Neural progenitor cell (in vitro differentiated cells): ENCODE measurements around the gene NTM. TPM values are rescaled to one million over a fixed set of nuclear protein-coding genes. Genes with fewer than 3 reads are reported as not detected.

Source experiments
- DNase-seq: peaks from one replicate; pipeline ENCODE4 v3.0.0-alpha.2; 2016; ENCODE audit warnings: low spot score
- H2AFZ ChIP-seq: fragments of 200-600 bp; sonication (generic); replicated peaks from 2 replicates; pipeline ENCODE4 v1.6.1; 2016; ENCODE audit warnings: antibody characterized with exemption
- H3F3A ChIP-seq: fragments of 200-600 bp; sonication (generic); 2 replicates; pipeline ENCODE4 v1.6.1; 2016; ENCODE audit warnings: antibody characterized with exemption, low read depth
- H3K27ac ChIP-seq: fragments of 200-600 bp; sonication (generic); 2 replicates; pipeline ENCODE4 v1.5.1; 2016; ENCODE audit warnings: mild to moderate bottlenecking
- H3K27me3 ChIP-seq: fragments of 200-600 bp; sonication (generic); 2 replicates; pipeline ENCODE4 v1.6.1; 2016; ENCODE audit warnings: mild to moderate bottlenecking, moderate library complexity
- H3K36me3 ChIP-seq: fragments of 200-600 bp; sonication (generic); 2 replicates; pipeline ENCODE4 v1.5.1; 2016
- H3K4me1 ChIP-seq: fragments of 200-600 bp; sonication (generic); 2 replicates; pipeline ENCODE4 v1.6.1; 2016; ENCODE audit warnings: mixed run types
- H3K4me2 ChIP-seq: fragments of 200-600 bp; sonication (generic); 2 replicates; pipeline ENCODE4 v1.6.1; 2016
- H3K4me3 ChIP-seq: fragments of 200-600 bp; sonication (generic); 2 replicates; pipeline ENCODE4 v1.5.1; 2016
- H3K79me2 ChIP-seq: fragments of 200-600 bp; sonication (generic); 2 replicates; pipeline ENCODE4 v1.6.1; 2016; ENCODE audit warnings: low read depth
- H3K9ac ChIP-seq: fragments of 200-600 bp; sonication (generic); 2 replicates; pipeline ENCODE4 v1.6.1; 2016
- H3K9me3 ChIP-seq: fragments of 200-600 bp; sonication (generic); 2 replicates; pipeline ENCODE4 v1.5.1; 2016; ENCODE audit warnings: low read depth
- H4K20me1 ChIP-seq: fragments of 200-600 bp; sonication (generic); 2 replicates; pipeline ENCODE4 v1.6.1; 2016; ENCODE audit warnings: low read depth
- H3K27ac Mint-ChIP-seq: 3 replicates; pipeline ENCODE4 v1.8.0; 2021; ENCODE audit warnings: mixed read lengths
- H3K27me3 Mint-ChIP-seq: 2 replicates; pipeline ENCODE4 v1.8.0; 2022; ENCODE audit warnings: low read depth, mild to moderate bottlenecking, inconsistent platforms, moderate library complexity, mixed read lengths; ENCODE audit not compliant: insufficient read depth
- H3K36me3 Mint-ChIP-seq: 3 replicates; pipeline ENCODE4 v1.8.0; 2021; ENCODE audit warnings: mixed read lengths
- H3K4me1 Mint-ChIP-seq: 3 replicates; pipeline ENCODE4 v1.8.0; 2021; ENCODE audit warnings: mixed read lengths
- H3K4me3 Mint-ChIP-seq: 3 replicates; pipeline ENCODE4 v1.8.0; 2021; ENCODE audit warnings: mild to moderate bottlenecking, moderate library complexity, mixed read lengths
- H3K9me3 Mint-ChIP-seq: 3 replicates; pipeline ENCODE4 v1.8.0; 2020; ENCODE audit warnings: mixed read lengths
- EZH2 ChIP-seq: fragments of 200-600 bp; sonication (generic); IDR thresholded peaks from 2 replicates; pipeline ENCODE4 v1.6.1; 2017; ENCODE audit warnings: antibody characterized with exemption, mild to moderate bottlenecking, moderate library complexity
- EZH2phosphoT487 ChIP-seq: fragments of 200-600 bp; sonication (generic); IDR thresholded peaks from 2 replicates; pipeline ENCODE4 v1.6.1; 2017; ENCODE audit warnings: antibody characterized with exemption
- total RNA-seq: library from RNA; depleted of rRNA; stranded (reverse); fragments of >200 nt; gene quantifications from 2 replicates; pipeline ENCODE4 v1.2.3, GENCODE V29; 2015; ENCODE audit warnings: low replicate concordance
- TF ChIP-seq, protein P1 (sequence below): fragments of 200-600 bp; sonication (generic); IDR thresholded peaks from 2 replicates; pipeline ENCODE4 v1.5.1; 2017; ENCODE audit warnings: antibody characterized with exemption, mild to moderate bottlenecking

Gene NTM
- total RNA-seq, 1 donor from 2014 or later: 4.3 TPM

DNA sequence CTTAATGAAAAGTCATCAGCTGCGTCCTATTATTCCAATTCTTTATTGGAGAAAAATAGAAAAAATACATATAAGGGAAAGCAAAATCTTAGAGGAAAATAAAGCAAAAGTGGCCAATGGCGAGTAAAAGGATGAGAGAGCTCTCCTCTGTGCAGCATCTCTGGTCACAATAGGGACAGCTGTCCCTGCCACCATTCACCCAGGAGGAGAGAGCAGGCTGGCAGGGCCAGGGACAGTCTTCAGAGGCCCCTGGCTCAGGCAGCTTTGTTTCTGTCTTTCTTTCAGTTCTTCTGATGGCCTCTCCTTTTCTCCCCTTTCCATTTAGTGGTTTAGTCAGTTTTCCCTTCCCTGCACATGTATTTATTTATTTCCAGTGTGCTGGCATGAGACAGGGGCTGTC lies 941.3 kb downstream of the NTM start:
- no peaks in the 10 kb centered on the region for H4K20me1 ChIP-seq
- H3F3A ChIP-seq: no peaks in the 10 kb centered on the region
- H3K4me3 ChIP-seq: no peak overlapping the region
- no peak overlapping the region for H3K9ac ChIP-seq
- TF ChIP-seq EZH2 (no peak), EZH2phosphoT487 (no peak)
- TF ChIP-seq, protein P1, sequence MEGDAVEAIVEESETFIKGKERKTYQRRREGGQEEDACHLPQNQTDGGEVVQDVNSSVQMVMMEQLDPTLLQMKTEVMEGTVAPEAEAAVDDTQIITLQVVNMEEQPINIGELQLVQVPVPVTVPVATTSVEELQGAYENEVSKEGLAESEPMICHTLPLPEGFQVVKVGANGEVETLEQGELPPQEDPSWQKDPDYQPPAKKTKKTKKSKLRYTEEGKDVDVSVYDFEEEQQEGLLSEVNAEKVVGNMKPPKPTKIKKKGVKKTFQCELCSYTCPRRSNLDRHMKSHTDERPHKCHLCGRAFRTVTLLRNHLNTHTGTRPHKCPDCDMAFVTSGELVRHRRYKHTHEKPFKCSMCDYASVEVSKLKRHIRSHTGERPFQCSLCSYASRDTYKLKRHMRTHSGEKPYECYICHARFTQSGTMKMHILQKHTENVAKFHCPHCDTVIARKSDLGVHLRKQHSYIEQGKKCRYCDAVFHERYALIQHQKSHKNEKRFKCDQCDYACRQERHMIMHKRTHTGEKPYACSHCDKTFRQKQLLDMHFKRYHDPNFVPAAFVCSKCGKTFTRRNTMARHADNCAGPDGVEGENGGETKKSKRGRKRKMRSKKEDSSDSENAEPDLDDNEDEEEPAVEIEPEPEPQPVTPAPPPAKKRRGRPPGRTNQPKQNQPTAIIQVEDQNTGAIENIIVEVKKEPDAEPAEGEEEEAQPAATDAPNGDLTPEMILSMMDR: no peak
- H3K4me2 ChIP-seq: no peak overlapping the region
- no peak overlapping the region for H3K4me3 Mint-ChIP-seq
- peaks cover 11% of the 10 kb centered on the region for H3K4me1 ChIP-seq
- H3K4me1 Mint-ChIP-seq: peaks cover 22% of the 10 kb centered on the region
- no peaks in the 10 kb centered on the region for H3K9me3 Mint-ChIP-seq
- H3K79me2 ChIP-seq: no peaks in the 10 kb centered on the region
- no peak overlapping the region for H3K27ac ChIP-seq
- peaks cover 2% of the 10 kb centered on the region for H3K27me3 Mint-ChIP-seq
- H2AFZ ChIP-seq: no peak overlapping the region
- no peak for DNase-seq
- no peaks in the 10 kb centered on the region for H3K36me3 ChIP-seq
- no peaks in the 10 kb centered on the region for H3K36me3 Mint-ChIP-seq
- no peaks in the 10 kb centered on the region for H3K9me3 ChIP-seq
- no peaks in the 10 kb centered on the region for H3K27me3 ChIP-seq
- no peak overlapping the region for H3K27ac Mint-ChIP-seq

DNA sequence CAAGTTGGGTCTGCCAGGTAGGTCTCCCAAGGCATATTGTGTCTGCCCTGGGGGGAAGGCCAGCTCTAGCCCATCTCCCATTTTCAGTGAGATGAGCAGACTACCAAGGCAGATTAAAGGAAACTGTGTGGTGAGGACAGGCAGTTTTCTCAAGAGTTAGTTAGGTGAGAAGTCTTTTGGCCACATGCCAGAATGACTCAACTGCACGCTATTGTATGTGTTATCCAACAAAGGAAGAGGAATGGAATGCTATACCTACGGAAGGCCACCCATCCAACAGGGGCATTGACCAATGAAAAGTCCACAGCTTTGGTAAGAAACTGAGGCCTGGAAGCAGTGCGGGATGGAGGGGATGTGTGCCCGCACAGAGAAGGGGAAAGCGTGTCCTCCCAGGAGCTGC lies 941.7 kb downstream of the NTM start:
- Mint-ChIP-seq H3K4me1 (peaks cover 22% of the 10 kb centered on the region), H3K36me3 (no peaks in the 10 kb centered on the region), H3K9me3 (no peaks in the 10 kb centered on the region), H3K27me3 (peaks cover 2% of the 10 kb centered on the region), H3K4me3 (no peak overlapping the region), H3K27ac (no peak overlapping the region)
- peak overlapping the region; percentile 80 for H2AFZ ChIP-seq
- no peaks in the 10 kb centered on the region for H3K79me2 ChIP-seq
- H3F3A ChIP-seq: no peaks in the 10 kb centered on the region
- TF ChIP-seq, protein P1: no peak
- TF ChIP-seq EZH2 (no peak), EZH2phosphoT487 (no peak)
- no peak for DNase-seq
- no peak overlapping the region for H3K4me3 ChIP-seq
- H3K36me3 ChIP-seq: no peaks in the 10 kb centered on the region
- no peaks in the 10 kb centered on the region for H3K9me3 ChIP-seq
- H3K27me3 ChIP-seq: no peaks in the 10 kb centered on the region
- H3K27ac ChIP-seq: no peak overlapping the region
- H3K9ac ChIP-seq: no peak overlapping the region
- H3K4me1 ChIP-seq: peaks cover 11% of the 10 kb centered on the region
- no peaks in the 10 kb centered on the region for H4K20me1 ChIP-seq
- no peak overlapping the region for H3K4me2 ChIP-seq

DNA sequence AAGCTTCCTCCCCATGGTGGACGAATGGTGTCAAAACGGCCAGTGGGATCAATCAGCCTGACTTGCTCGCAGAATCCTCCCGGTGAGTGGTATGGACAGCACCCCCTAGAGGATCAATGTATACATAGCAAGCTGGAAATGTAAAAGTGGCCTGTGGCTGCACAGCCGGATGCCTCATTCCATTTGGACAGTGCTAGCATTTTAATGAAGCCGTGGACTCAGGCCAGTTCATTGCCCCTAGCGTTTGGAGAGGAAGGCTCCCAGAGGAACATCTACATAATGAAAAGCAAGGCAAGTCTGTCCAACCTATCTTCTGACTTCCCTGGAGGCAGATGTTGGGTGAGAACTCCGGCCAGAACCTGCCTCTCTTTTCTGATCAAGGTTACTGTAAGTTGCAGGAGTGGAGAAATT lies 942.3 kb downstream of the NTM start:
- H3K9me3 Mint-ChIP-seq: no peaks in the 10 kb centered on the region
- Histone ChIP-seq H4K20me1 (no peaks in the 10 kb centered on the region), H3K4me3 (no peak overlapping the region), H3K79me2 (no peaks in the 10 kb centered on the region), H3K27me3 (no peaks in the 10 kb centered on the region), H3K4me1 (peaks cover 13% of the 10 kb centered on the region), H3F3A (no peaks in the 10 kb centered on the region), H2AFZ (peak overlapping the region; percentile 80), H3K27ac (no peak overlapping the region), H3K9ac (no peak overlapping the region), H3K9me3 (no peaks in the 10 kb centered on the region), H3K36me3 (no peaks in the 10 kb centered on the region), H3K4me2 (no peak overlapping the region)
- no peak overlapping the region for H3K27ac Mint-ChIP-seq
- DNase-seq: peak; percentile 70
- H3K27me3 Mint-ChIP-seq: peaks cover 2% of the 10 kb centered on the region
- H3K36me3 Mint-ChIP-seq: no peaks in the 10 kb centered on the region
- no peak for TF ChIP-seq EZH2
- TF ChIP-seq, protein P1: peak; percentile 78
- H3K4me3 Mint-ChIP-seq: no peak overlapping the region
- peaks cover 22% of the 10 kb centered on the region for H3K4me1 Mint-ChIP-seq
